Fibroblast of villous mesenchyme (primary cell): ENCODE measurements around the gene OR2B6. TPM values are rescaled to one million over a fixed set of nuclear protein-coding genes. Genes with fewer than 3 reads are reported as not detected.
"Not testable (repeated sequence)": the region's sequence is repeated elsewhere in the genome, so short reads cannot be mapped to it uniquely, and the experiment has no call there.

ENCODE experiments used
- DNase-seq: peaks from one replicate; pipeline ENCODE4 v3.0.0-alpha.2; 2010; ENCODE audit warnings: low read depth
- H3K4me3 ChIP-seq: 2 replicates; pipeline ENCODE4 v1.5.1; 2011; ENCODE audit warnings: low read depth, mild to moderate bottlenecking, low read length
- CTCF ChIP-seq: IDR thresholded peaks from 2 replicates; pipeline ENCODE4 v1.5.1; 2012; ENCODE audit warnings: low read depth, mild to moderate bottlenecking, low read length; ENCODE audit not compliant: insufficient read depth
- total RNA-seq: library from RNA; depleted of rRNA; stranded (reverse); fragments of >200 nt; gene quantifications from 2 replicates; pipeline ENCODE4 v1.2.3, GENCODE V29; 2012

OR2B6 gene
- total RNA-seq = not detected in 2 replicates

- no peak for TF ChIP-seq CTCF
- no peak within 1 kb of the TSS for H3K4me3 ChIP-seq
- no peak for DNase-seq
These were observed at the start of gene OR2B6 for GRCh38 chr6:27956941-27957340. OR2B6 (plus strand) TSS chr6:27957241; CDS start chr6:27957241, 0 bp downstream.

- no peak for DNase-seq
- no peak overlapping the region for H3K4me3 ChIP-seq
- no peak for TF ChIP-seq CTCF
These were observed 49.0 kb upstream of the OR2B6 start for GRCh38 chr6:27908017-27908416.

GRCh38 chr6:27911956-27912446 is 45.0 kb upstream of the OR2B6 start, which contains the start of gene OR2B2:
OR2B2 (minus strand) TSS chr6:27912396; CDS start chr6:27912319, 77 bp downstream.
- no peak within 1 kb of the TSS for H3K4me3 ChIP-seq
- no peak for DNase-seq
- TF ChIP-seq CTCF = no peak

- DNase-seq = no peak
- H3K4me3 ChIP-seq = no peak overlapping the region
- TF ChIP-seq CTCF = no peak
These were observed 34.1 kb upstream of the OR2B6 start for GRCh38 chr6:27922949-27923348.

GRCh38 chr6:27924179-27924578 is 32.9 kb upstream of the OR2B6 start:
- no peak for TF ChIP-seq CTCF
- DNase-seq = no peak
- no peak overlapping the region for H3K4me3 ChIP-seq

- H3K4me3 ChIP-seq, DNase-seq: not testable (repeated sequence)
These were observed 29.0 kb upstream of the OR2B6 start for GRCh38 chr6:27928041-27928440.

GRCh38 chr6:27929930-27930329 is 27.1 kb upstream of the OR2B6 start:
- not testable (repeated sequence) for DNase-seq, H3K4me3 ChIP-seq

GRCh38 chr6:27931209-27931608 is 25.8 kb upstream of the OR2B6 start:
- H3K4me3 ChIP-seq = no peak overlapping the region
- TF ChIP-seq CTCF = no peak
- DNase-seq = no peak
